HEK293 (cell line): ENCODE measurements around the gene CARD11.

Source experiments
- CTCF ChIA-PET: fragments of 350-600 bp; formaldehyde crosslinking; extraction: SDS; loops from one replicate; lab custom pipeline; 2021; ENCODE audit warnings: antibody characterized with exemption; lab: Yijun Ruan, JAX
- POLR2A ChIA-PET: fragments of 300-600 bp; formaldehyde crosslinking; extraction: SDS; loops from one replicate; lab custom pipeline; 2020; ENCODE audit warnings: antibody characterized with exemption, inconsistent platforms; lab: Yijun Ruan, JAX
- H3K27ac ChIP-seq: fragments of 200-500 bp; sonication (Bioruptor generic); 2 replicates; pipeline ENCODE4 v1.5.1; 2014; ENCODE audit warnings: low read depth, low read length, control low read depth, inconsistent platforms; ENCODE audit errors: extremely low read depth
- H3K36me3 ChIP-seq, 2 experiments: fragments of 200-500 bp in 1 of 2; sonication (Bioruptor generic) in 1 of 2; 1 replicate in 1 of 2; 2 replicates in 1 of 2; pipeline ENCODE4 v1.5.1; 2014 to 2017; ENCODE audit warnings: inconsistent platforms in 2 of 2, low read length in 2 of 2; ENCODE audit not compliant: control insufficient read depth in 2 of 2, insufficient read depth in 1 of 2
- H3K4me1 ChIP-seq: fragments of 200-500 bp; sonication (Bioruptor generic); 2 replicates; pipeline ENCODE4 v1.5.1; 2014; ENCODE audit warnings: mild to moderate bottlenecking, low read length, inconsistent platforms; ENCODE audit not compliant: control insufficient read depth, insufficient read depth
- H3K4me3 ChIP-seq: 2 replicates; pipeline ENCODE4 v1.5.1; 2011; ENCODE audit warnings: low read depth, mild to moderate bottlenecking, control low read depth, low read length, moderate library complexity
- H3K9me3 ChIP-seq: fragments of 200-500 bp; sonication (Bioruptor generic); 2 replicates; pipeline ENCODE4 v1.5.1; 2014; ENCODE audit warnings: low read depth, low read length, inconsistent platforms; ENCODE audit not compliant: control insufficient read depth, insufficient read depth
- ELK4 ChIP-seq: IDR thresholded peaks from 2 replicates; pipeline ENCODE4 v1.6.1; 2011; ENCODE audit warnings: mild to moderate bottlenecking, low read depth, low read length, borderline replicate concordance
- GLIS1 ChIP-seq: fragments of 450-650 bp; formaldehyde crosslinking; IDR thresholded peaks from 2 replicates; pipeline ENCODE4 v1.5.1; 2016; ENCODE audit warnings: missing biosample characterization, missing genetic modification characterization
- PRDM1 ChIP-seq: fragments of 450-650 bp; formaldehyde crosslinking; IDR thresholded peaks from 2 replicates; pipeline ENCODE4; 2016; ENCODE audit warnings: missing biosample characterization, missing genetic modification characterization
- PRDM2 ChIP-seq: fragments of 450-650 bp; formaldehyde crosslinking; IDR thresholded peaks from 2 replicates; pipeline ENCODE4 v1.5.1; 2016; ENCODE audit warnings: missing biosample characterization, missing genetic modification characterization, borderline replicate concordance
- ZNF175 ChIP-seq: fragments of 450-650 bp; formaldehyde crosslinking; IDR thresholded peaks from 2 replicates; pipeline ENCODE4 v1.5.1; 2016; ENCODE audit warnings: missing biosample characterization, missing genetic modification characterization
- ZNF398 ChIP-seq: fragments of 450-650 bp; formaldehyde crosslinking; IDR thresholded peaks from 2 replicates; pipeline ENCODE4 v1.5.1; 2017; ENCODE audit warnings: missing biosample characterization, missing genetic modification characterization
- ZNF514 ChIP-seq: fragments of 450-650 bp; formaldehyde crosslinking; IDR thresholded peaks from 2 replicates; pipeline ENCODE4 v1.5.1; 2016; ENCODE audit warnings: missing biosample characterization, missing genetic modification characterization
- ZNF558 ChIP-seq: fragments of 450-650 bp; formaldehyde crosslinking; IDR thresholded peaks from 2 replicates; pipeline ENCODE4 v1.5.1; 2016; ENCODE audit warnings: missing biosample characterization, missing genetic modification characterization
- ZNF623 ChIP-seq: fragments of 450-650 bp; formaldehyde crosslinking; IDR thresholded peaks from 2 replicates; pipeline ENCODE4 v1.5.1; 2016; ENCODE audit warnings: missing biosample characterization, missing genetic modification characterization
- ZNF629 ChIP-seq: fragments of 450-650 bp; formaldehyde crosslinking; IDR thresholded peaks from 2 replicates; pipeline ENCODE4 v1.5.1; 2017; ENCODE audit warnings: missing biosample characterization, missing genetic modification characterization
- ZNF792 ChIP-seq: fragments of 450-650 bp; formaldehyde crosslinking; IDR thresholded peaks from 2 replicates; pipeline ENCODE4 v1.5.1; 2016; ENCODE audit warnings: missing biosample characterization, missing genetic modification characterization

CARD11 gene

GRCh38 chr7:2956526-2957368 lies 86.9 kb downstream of the CARD11 start:
- Histone ChIP-seq H3K9me3 (no peaks in the 10 kb centered on the region), H3K4me1 (no peaks in the 10 kb centered on the region), H3K4me3 (no peak overlapping the region), H3K36me3 (no peaks in the 10 kb centered on the region)
- POLR2A ChIA-PET = no interaction called here
- CTCF ChIA-PET = interaction anchor here (0.6 kb wide), 1 partner anchor 34 kb away, joined by 3 read pairs; no protein-coding TSS in a partner anchor
- TF ChIP-seq ZNF514 (tag by site-specific recombination) = no peak
- no peak for TF ChIP-seq PRDM2 (tag by site-specific recombination)
- no peak for TF ChIP-seq PRDM1
- TF ChIP-seq ZNF792 (tag by site-specific recombination) = no peak
- TF ChIP-seq ZNF175 (tag by site-specific recombination) = no peak
- no peak for TF ChIP-seq ZNF623 (tag by site-specific recombination)
- TF ChIP-seq ZNF629 (tag by site-specific recombination) = no peak
- TF ChIP-seq ZNF558 (tag by site-specific recombination) = no peak
- TF ChIP-seq ELK4 = no peak
- TF ChIP-seq, all 188 proteins: peak for 0
- H3K27ac ChIP-seq = no peak overlapping the region

- ChIA-PET CTCF (no interaction called here), POLR2A (no interaction called here)
Measured at GRCh38 chr7:2956076-2956475, 87.6 kb downstream of the CARD11 start.

More at GRCh38 chr7:2956076-2956475, 87.6 kb downstream of the CARD11 start:
- Histone ChIP-seq H3K4me1 (no peaks in the 10 kb centered on the region), H3K9me3 (no peaks in the 10 kb centered on the region), H3K4me3 (no peak overlapping the region), H3K36me3 (no peaks in the 10 kb centered on the region), H3K27ac (no peak overlapping the region)
- TF ChIP-seq ZNF623 (tag by site-specific recombination) (no peak), ZNF398 (tag by site-specific recombination) (no peak), GLIS1 (no peak)
